HEK293T (cell line): ENCODE results near the gene RAB13.
"Not testable (repeated sequence)": the region's sequence is repeated elsewhere in the genome, so short reads cannot be mapped to it uniquely, and the experiment has no call there.

ENCODE experiments used
- CTCF ChIA-PET: fragments of 350-600 bp; formaldehyde crosslinking; extraction: SDS; loops from one replicate; lab custom pipeline; 2021; ENCODE audit warnings: antibody characterized with exemption, inconsistent platforms; lab: Yijun Ruan, JAX
- POLR2A ChIA-PET: fragments of 350-600 bp; formaldehyde crosslinking; extraction: SDS; loops from one replicate; lab custom pipeline; 2020; ENCODE audit warnings: antibody characterized with exemption, inconsistent platforms; lab: Yijun Ruan, JAX
- DNase-seq: peaks from one replicate; pipeline ENCODE4 v3.0.0; 2012; ENCODE audit warnings: mixed read lengths; ENCODE audit errors: extremely low spot score
- ARNT ChIP-seq: fragments of 450-650 bp; IDR thresholded peaks from 2 replicates; pipeline ENCODE4 v1.6.1; 2017; ENCODE audit warnings: mild to moderate bottlenecking
- BHLHE40 ChIP-seq: fragments of 450-650 bp; IDR thresholded peaks from 2 replicates; pipeline ENCODE4 v1.6.1; 2016; ENCODE audit warnings: mild to moderate bottlenecking, moderate library complexity, borderline replicate concordance
- CTBP1 ChIP-seq: fragments of 450-650 bp; IDR thresholded peaks from 2 replicates; pipeline ENCODE4 v1.6.1; 2016; ENCODE audit warnings: borderline replicate concordance
- ELF4 ChIP-seq: fragments of 450-650 bp; IDR thresholded peaks from 2 replicates; pipeline ENCODE4 v1.6.1; 2017; ENCODE audit warnings: antibody characterized with exemption
- FOXA1 ChIP-seq: fragments of 450-650 bp; IDR thresholded peaks from 2 replicates; pipeline ENCODE4 v1.6.1; 2016; ENCODE audit warnings: mild to moderate bottlenecking
- FOXK2 ChIP-seq: fragments of 450-650 bp; IDR thresholded peaks from 2 replicates; pipeline ENCODE4 v1.6.1; 2016; ENCODE audit warnings: mild to moderate bottlenecking
- FOXM1 ChIP-seq: fragments of 450-650 bp; IDR thresholded peaks from 2 replicates; pipeline ENCODE4 v1.6.1; 2017; ENCODE audit warnings: mild to moderate bottlenecking, borderline replicate concordance
- HDGF ChIP-seq: fragments of 450-650 bp; IDR thresholded peaks from 2 replicates; pipeline ENCODE4 v1.6.1; 2017; ENCODE audit warnings: antibody characterized with exemption, borderline replicate concordance
- L3MBTL2 ChIP-seq: fragments of 450-650 bp; conservative IDR thresholded peaks from 2 replicates; pipeline ENCODE4 v1.6.1; 2016; ENCODE audit warnings: mild to moderate bottlenecking
- LEF1 ChIP-seq: fragments of 450-650 bp; IDR thresholded peaks from 2 replicates; pipeline ENCODE4 v1.6.1; 2017; ENCODE audit warnings: mild to moderate bottlenecking, borderline replicate concordance
- NFRKB ChIP-seq: fragments of 450-650 bp; IDR thresholded peaks from 2 replicates; pipeline ENCODE4 v1.6.1; 2016; ENCODE audit warnings: mild to moderate bottlenecking, moderate library complexity
- SP1 ChIP-seq: fragments of 450-650 bp; IDR thresholded peaks from 2 replicates; pipeline ENCODE4 v1.6.1; 2017
- SUZ12 ChIP-seq: fragments of 450-650 bp; IDR thresholded peaks from 2 replicates; pipeline ENCODE4 v1.6.1; 2016; ENCODE audit warnings: mild to moderate bottlenecking
- TARDBP ChIP-seq: fragments of 450-650 bp; IDR thresholded peaks from 2 replicates; pipeline ENCODE4 v1.6.1; 2016
- ZNF384 ChIP-seq: fragments of 450-650 bp; IDR thresholded peaks from 2 replicates; pipeline ENCODE4 v1.6.1; 2016
- TF ChIP-seq, protein P1 (sequence below): fragments of 450-650 bp; IDR thresholded peaks from 2 replicates; pipeline ENCODE4 v1.6.1; 2016

The RAB13 gene

DNA sequence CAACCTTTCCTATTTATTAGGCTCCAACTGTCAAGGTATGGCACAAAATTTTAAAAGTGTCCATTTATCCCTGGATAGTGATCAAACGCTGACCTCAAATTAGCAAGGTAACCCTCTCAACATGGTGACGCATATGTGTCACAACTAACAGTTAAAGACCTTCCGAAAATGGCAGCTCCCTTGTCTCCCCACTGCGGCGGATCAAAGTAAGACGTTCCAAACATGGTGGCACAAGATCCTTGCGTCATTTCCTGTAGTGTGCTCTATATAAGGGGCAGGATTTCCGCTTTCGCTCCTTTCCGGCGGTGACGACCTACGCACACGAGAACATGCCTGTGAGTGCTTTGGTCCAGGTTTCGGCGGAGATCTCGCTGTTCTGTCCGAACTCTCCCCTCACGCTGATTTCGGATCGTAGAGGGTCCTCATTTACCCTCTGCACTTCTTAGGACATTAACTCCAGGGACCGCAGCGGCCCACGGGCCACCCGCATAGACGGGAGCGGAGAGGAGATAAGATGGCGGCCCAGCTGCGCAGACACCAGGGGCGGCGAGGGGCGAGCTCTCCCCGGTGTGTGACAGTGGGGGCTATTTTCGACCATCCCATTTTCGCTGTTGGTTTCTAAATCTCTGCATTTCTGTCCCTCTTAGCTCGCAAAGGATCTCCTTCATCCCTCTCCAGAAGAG is 4.5 kb upstream of the RAB13 start, which contains the start of gene RPS27:
TSS of gene RPS27 (plus strand) at position 295 of the 683 bp plus-strand sequence. CDS start at position 330, 35 bp downstream.
- TF ChIP-seq NFRKB (peak; percentile 66; the same call in 1 of the 2 replicates), ELF4 (peak; percentile 99), FOXA1 (no peak), L3MBTL2 (no peak), ARNT (no peak), LEF1 (no peak), FOXM1 (no peak), FOXK2 (no peak), TARDBP (no peak), ZNF384 (no peak), HDGF (no peak), BHLHE40 (no peak), SUZ12 (no peak)
- TF ChIP-seq, protein P1, sequence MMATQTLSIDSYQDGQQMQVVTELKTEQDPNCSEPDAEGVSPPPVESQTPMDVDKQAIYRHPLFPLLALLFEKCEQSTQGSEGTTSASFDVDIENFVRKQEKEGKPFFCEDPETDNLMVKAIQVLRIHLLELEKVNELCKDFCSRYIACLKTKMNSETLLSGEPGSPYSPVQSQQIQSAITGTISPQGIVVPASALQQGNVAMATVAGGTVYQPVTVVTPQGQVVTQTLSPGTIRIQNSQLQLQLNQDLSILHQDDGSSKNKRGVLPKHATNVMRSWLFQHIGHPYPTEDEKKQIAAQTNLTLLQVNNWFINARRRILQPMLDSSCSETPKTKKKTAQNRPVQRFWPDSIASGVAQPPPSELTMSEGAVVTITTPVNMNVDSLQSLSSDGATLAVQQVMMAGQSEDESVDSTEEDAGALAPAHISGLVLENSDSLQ = peak; percentile 82; the same call in 1 of the 2 replicates
- peak; percentile 98 for DNase-seq
- ChIA-PET CTCF (interaction anchor here (0.6 kb wide), 1 partner anchor 148 kb away, joined by 3 read pairs; no protein-coding TSS in a partner anchor), POLR2A (interaction anchor here (0.6 to 7.2 kb wide), 80 partner anchors 10 to 425 kb away, joined by 3 to 106 read pairs (median 4); partner anchors contain the start of genes CHTOP, CREB3L4, CRTC2 and DENND4B)

DNA sequence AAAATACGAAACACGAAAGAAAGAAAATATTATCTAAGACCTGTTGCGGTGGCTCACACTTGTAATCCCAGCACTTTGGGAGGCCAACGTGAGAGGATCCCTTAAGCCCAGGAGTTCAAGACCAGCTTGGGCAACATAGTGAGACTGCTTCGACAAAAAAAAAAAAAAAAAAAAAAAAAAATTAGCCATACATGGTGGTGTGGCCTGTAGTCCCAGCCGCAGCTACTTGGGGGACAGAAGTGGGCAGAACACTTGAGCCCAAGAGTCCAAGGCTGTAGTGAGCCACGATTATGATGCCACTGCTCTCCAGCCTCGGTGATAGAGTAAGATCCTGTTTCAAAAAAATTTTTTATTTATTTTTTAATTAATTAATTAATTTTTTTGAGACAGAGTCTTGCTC is 1.5 kb upstream of the RAB13 start:
- POLR2A ChIA-PET = interaction anchor here (0.7 to 7.2 kb wide), 8 partner anchors 12 to 204 kb away, joined by 3 to 106 read pairs (median 16); partner anchors contain the start of genes CREB3L4, DENND4B, GATAD2B and JTB
- CTCF ChIA-PET = interaction anchor here (0.7 to 3.0 kb wide), 9 partner anchors 10 to 189 kb away, joined by 3 to 16 read pairs (median 7); partner anchors contain the start of genes CREB3L4, DENND4B, JTB and SLC39A1
- peak; percentile 71 for TF ChIP-seq ZNF384
- no peak for TF ChIP-seq LEF1
- no peak for TF ChIP-seq BHLHE40
- TF ChIP-seq, protein P1 = no peak
- TF ChIP-seq CTBP1 = no peak
- no peak for TF ChIP-seq FOXM1
- DNase-seq = no peak

DNA sequence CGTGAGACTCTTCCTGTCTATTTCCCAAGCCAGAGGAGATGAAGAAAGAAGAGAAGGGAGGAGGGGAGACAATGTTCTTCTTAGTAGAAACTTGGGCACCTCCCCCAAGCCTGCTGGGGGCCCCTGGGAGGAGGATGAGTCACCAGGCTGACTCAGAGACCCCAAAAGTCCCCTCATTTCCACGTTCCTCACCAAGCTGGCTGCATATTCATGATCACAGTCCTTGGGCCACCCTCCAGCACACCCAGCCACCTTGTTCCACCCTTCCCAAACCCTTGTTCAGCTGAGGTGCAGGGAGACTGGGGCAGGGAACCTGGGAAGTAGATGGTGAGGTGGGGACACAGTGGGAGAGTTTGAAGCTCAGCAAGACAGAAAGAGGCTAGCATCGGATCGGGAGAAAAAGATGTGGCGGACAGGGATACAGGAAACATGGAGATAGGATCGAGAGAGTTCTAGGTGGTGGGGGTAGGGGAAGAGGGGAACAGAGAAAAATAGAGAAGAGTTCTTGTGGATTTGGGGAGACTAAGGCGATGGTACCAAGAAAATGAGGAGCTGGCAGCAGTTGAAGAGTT is 712 bp downstream of the RAB13 start:
- ChIA-PET POLR2A (interaction anchor here (0.8 to 7.2 kb wide), 11 partner anchors 9 to 202 kb away, joined by 3 to 106 read pairs (median 7); partner anchors contain the start of genes CREB3L4, DENND4B, JTB and SLC39A1), CTCF (interaction anchor here (0.9 to 3.0 kb wide), 6 partner anchors 17 to 477 kb away, joined by 3 to 16 read pairs (median 11); partner anchors contain the start of genes CREB3L4, DENND4B and GATAD2B)
- no peak for DNase-seq
- TF ChIP-seq ELF4 (no peak), FOXA1 (no peak), ZNF384 (no peak), ARNT (no peak), TARDBP (no peak), SP1 (no peak), L3MBTL2 (no peak), FOXK2 (no peak), FOXM1 (no peak), NFRKB (no peak)
- TF ChIP-seq, protein P1 = no peak

DNA sequence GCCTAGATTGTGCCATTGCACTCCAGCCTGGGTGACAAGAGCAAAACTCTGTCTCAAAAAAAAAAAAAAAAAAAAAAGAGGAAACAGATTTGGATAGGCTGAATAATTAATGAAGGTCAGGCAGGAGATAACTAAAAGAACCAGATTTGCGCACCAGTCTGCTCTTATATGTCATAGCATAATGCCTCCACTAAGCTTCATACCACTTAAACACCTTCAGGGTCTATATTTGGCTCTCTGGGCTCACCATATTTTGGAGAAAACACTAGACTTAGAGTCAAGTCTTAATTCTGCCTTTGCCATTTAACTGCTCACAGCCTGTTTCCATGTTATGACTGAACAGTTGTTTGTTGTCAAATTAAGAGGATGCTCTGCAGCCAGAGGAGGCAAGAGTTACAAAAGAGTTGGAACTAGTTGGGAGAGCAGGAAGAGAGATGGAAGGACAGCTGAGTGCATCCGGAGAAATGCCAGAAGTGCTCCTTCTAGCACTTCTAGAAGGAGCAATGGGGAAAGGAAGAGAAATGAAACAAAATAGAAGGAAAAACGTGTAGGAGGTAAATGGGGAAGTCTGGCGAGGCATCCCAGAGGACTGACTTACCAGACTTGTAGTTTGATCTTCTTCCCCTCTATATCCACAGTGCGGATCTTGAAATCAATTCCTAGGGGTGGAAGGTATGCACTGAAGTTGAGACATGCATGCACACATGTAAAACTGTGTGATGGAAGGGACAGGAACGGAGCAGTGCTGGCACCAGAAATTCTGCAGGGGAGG is 1.8 kb downstream of the RAB13 start:
- DNase-seq = no peak
- CTCF ChIA-PET = no interaction called here
- TF ChIP-seq ARNT = no peak
- TF ChIP-seq ZNF384 = no peak
- no peak for TF ChIP-seq ELF4
- no peak for TF ChIP-seq FOXK2
- TF ChIP-seq, protein P1 = no peak
- no peak for TF ChIP-seq TARDBP
- no peak for TF ChIP-seq SUZ12
- no peak for TF ChIP-seq SP1
- no peak for TF ChIP-seq FOXM1
- TF ChIP-seq CTBP1 = no peak
- TF ChIP-seq LEF1 = no peak
- TF ChIP-seq FOXA1 = no peak
- no peak for TF ChIP-seq L3MBTL2
- no peak for TF ChIP-seq NFRKB
- TF ChIP-seq BHLHE40 = no peak
- POLR2A ChIA-PET = interaction anchor here (0.8 to 7.2 kb wide), 4 partner anchors 8 to 62 kb away, joined by 3 to 106 read pairs (median 36); partner anchors contain the start of genes CREB3L4 and JTB

DNA sequence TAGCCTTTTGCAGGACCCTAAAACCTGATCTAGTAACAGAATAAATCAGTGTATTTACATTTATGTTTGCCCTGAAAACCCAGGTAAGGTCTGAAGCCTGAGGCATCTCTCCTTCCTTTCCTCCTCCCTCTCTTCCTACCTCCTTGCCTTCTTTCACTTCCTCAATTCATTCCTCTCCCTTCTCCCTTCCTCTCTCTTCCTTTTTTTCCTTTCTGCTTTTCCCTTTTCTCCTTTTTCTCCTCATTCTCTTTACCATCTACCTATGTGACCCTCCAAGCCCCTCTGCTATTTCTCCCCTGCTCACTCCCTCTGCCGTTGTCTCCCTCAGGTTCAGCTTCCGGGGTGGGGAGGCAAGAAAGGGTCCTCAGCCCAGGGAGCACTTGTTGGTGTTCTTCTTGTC is 4.4 kb downstream of the RAB13 start:
- POLR2A ChIA-PET = interaction anchor here (1.9 kb wide), 1 partner anchor 14 kb away, joined by 14 read pairs; the partner anchor contains the start of gene CREB3L4
- CTCF ChIA-PET, DNase-seq: not testable (repeated sequence)

DNA sequence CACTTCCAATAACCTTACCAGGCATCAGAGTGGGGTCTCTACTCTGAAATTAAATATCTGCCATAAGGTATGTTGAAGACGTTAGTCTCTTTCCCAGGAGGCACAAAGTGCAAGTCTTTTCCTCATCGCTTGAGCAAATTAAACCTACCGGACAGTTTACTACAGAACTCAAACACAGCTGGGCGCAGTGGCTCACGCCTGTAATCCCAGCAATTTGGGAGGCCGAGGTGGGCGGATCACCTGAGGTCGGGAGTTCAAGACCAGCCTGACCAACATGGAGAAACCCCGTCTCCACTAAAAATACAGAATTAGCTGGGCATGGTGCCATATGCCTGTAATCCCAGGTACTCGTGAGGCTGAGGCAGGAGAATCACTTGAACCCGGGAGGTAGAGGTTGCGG is 7.0 kb downstream of the RAB13 start:
- DNase-seq = not testable (repeated sequence)
- CTCF ChIA-PET = interaction anchor here (2.1 kb wide), 1 partner anchor 8 kb away, joined by 7 read pairs; the partner anchor contains the start of gene RAB13
- POLR2A ChIA-PET = interaction anchor here (1.2 to 6.6 kb wide), 6 partner anchors 9 to 196 kb away, joined by 5 to 165 read pairs (median 48); partner anchors contain the start of genes CREB3L4, CRTC2, GATAD2B and RAB13
